K562 (cell line): Measurements from ENCODE around the gene ACOT7. TPM values are rescaled to one million over a fixed set of nuclear protein-coding genes. Genes with fewer than 3 reads are reported as not detected.

Source experiments
- ATAC-seq: fragments of 200-7000 bp; cut with Tn5 transposase; 3 replicates; pipeline ENCODE4 v1.9.1; 2020; ENCODE audit warnings: moderate library complexity
- BruUV-seq: library from RNA; stranded (reverse); fragments of 400-500 nt; replicated peaks from 2 replicates; lab custom pipeline; 2021; lab: Mats Ljungman, UMichigan
- CTCF ChIA-PET: fragments of 300-600 bp; formaldehyde crosslinking; extraction: SDS; loops from one replicate; lab custom pipeline; 2021; ENCODE audit warnings: low intra/inter-chr PET ratio; lab: Yijun Ruan, JAX
- POLR2A ChIA-PET: fragments of 300-600, 350-650 bp; sonication (Branson Sonifier 250); formaldehyde crosslinking; extraction: SDS; loops from one replicate; lab custom pipeline; 2021; ENCODE audit warnings: antibody characterized with exemption, inconsistent platforms; lab: Yijun Ruan, JAX
- DNase-seq, 4 experiments: peaks; one replicate each; pipeline versions ENCODE4 v3.0.0 to v3.0.0-alpha.2; 2011 to 2018; ENCODE audit warnings: low spot score in 3 of 4, mixed read lengths in 3 of 4; ENCODE audit errors: extremely low read depth in 1 of 4
- FAIRE-seq: peaks from 2 replicates; lab custom pipeline; 2011; peaks lifted over from hg19 to GRCh38; lab: Jason Lieb, UNC
- H2AFZ ChIP-seq: 2 replicates; pipeline ENCODE4 v1.6.0; 2011; ENCODE audit warnings: low read depth, low read length, control low read depth, inconsistent platforms
- H3K27ac ChIP-seq: fragments of 200-600 bp; 3 replicates; pipeline ENCODE4 v1.8.0; 2011; ENCODE audit warnings: low read depth, mild to moderate bottlenecking, control low read depth, inconsistent platforms, low read length, moderate library complexity, mixed read lengths; ENCODE audit errors: extremely low read depth
- H3K27me3 ChIP-seq, 2 experiments: fragments of 300-600 bp in 1 of 2; 2 replicates in 1 of 2; 3 replicates in 1 of 2; pipeline versions ENCODE4 v1.6.0 to v1.8.0; 2011; ENCODE audit warnings: inconsistent platforms in 2 of 2, low read length in 2 of 2, mild to moderate bottlenecking in 1 of 2, mixed read lengths in 1 of 2, moderate library complexity in 1 of 2; ENCODE audit not compliant: control insufficient read depth in 2 of 2, insufficient read depth in 2 of 2
- H3K36me3 ChIP-seq: fragments of 300-600 bp; 3 replicates; pipeline ENCODE4 v1.8.0; 2011; ENCODE audit warnings: mild to moderate bottlenecking, low read length, inconsistent platforms; ENCODE audit not compliant: control insufficient read depth, insufficient read depth
- H3K4me1 ChIP-seq, 2 experiments: fragments of 200-600 bp in 1 of 2; replicated peaks in 1 of 2; 2 replicates in 1 of 2; 3 replicates in 1 of 2; pipeline versions ENCODE4 v1.5.1 to v1.8.0; 2011; ENCODE audit warnings: inconsistent platforms in 2 of 2, low read length in 2 of 2, mild to moderate bottlenecking in 1 of 2, mixed read lengths in 1 of 2, moderate library complexity in 1 of 2; ENCODE audit not compliant: control insufficient read depth in 2 of 2, insufficient read depth in 2 of 2
- H3K4me2 ChIP-seq: 2 replicates; pipeline ENCODE4 v1.6.1; 2011; ENCODE audit warnings: low read length, control low read depth, inconsistent platforms, mixed read lengths; ENCODE audit not compliant: insufficient read depth
- H3K4me3 ChIP-seq: fragments of 200-600 bp; sonication (generic), shearing (Covaris generic); 2 replicates; pipeline ENCODE4 v1.5.1; 2016; ENCODE audit warnings: control low read depth, inconsistent platforms
- H3K79me2 ChIP-seq: fragments of 200-600 bp; 3 replicates; pipeline ENCODE4 v1.8.0; 2011; ENCODE audit warnings: low read length, inconsistent platforms; ENCODE audit not compliant: control insufficient read depth, insufficient read depth
- H3K9ac ChIP-seq, 2 experiments: 2 replicates each; pipeline versions ENCODE4 v1.6.0 to v1.6.1; 2011; ENCODE audit warnings: low read depth in 2 of 2, low read length in 2 of 2, control low read depth in 1 of 2, inconsistent platforms in 1 of 2, mild to moderate bottlenecking in 1 of 2, mixed read lengths in 1 of 2; ENCODE audit not compliant: insufficient read depth in 1 of 2
- H3K9me1 ChIP-seq: one replicate; pipeline ENCODE4 v1.6.0; 2011; ENCODE audit warnings: inconsistent platforms, mild to moderate bottlenecking, low read length, moderate library complexity; ENCODE audit not compliant: control insufficient read depth, insufficient read depth
- H3K9me3 ChIP-seq: replicated peaks from 2 replicates; pipeline ENCODE4 v1.5.1; 2011; ENCODE audit warnings: low read depth, low read length, inconsistent platforms; ENCODE audit not compliant: control insufficient read depth, insufficient read depth
- H4K20me1 ChIP-seq: replicated peaks from 2 replicates; pipeline ENCODE4 v1.6.1; 2011; ENCODE audit warnings: low read length, inconsistent platforms, mixed read lengths; ENCODE audit not compliant: control insufficient read depth, insufficient read depth
- JUND ChIP-seq, 2 experiments: IDR thresholded peaks; 2 replicates in 1 of 2; 3 replicates in 1 of 2; pipeline ENCODE4 v1.6.1; 2011; ENCODE audit warnings: borderline replicate concordance in 2 of 2, low read depth in 2 of 2, low read length in 2 of 2, improper control_type of control experiment in 1 of 2, missing biosample characterization in 1 of 2, missing genetic modification characterization in 1 of 2, missing genetic modification reagents in 1 of 2
- KDM5B ChIP-seq: fragments of 200-600 bp; sonication (generic); IDR thresholded peaks from 2 replicates; pipeline ENCODE4 v1.6.1; 2012; ENCODE audit warnings: low read depth, mild to moderate bottlenecking, moderate library complexity, low read length, control low read depth, inconsistent platforms; ENCODE audit not compliant: insufficient replicate concordance
- MYC ChIP-seq, 2 experiments: fragments of 250-450 bp in 1 of 2; sonication (Bioruptor Pico) in 1 of 2; IDR thresholded peaks; 2 replicates each; pipeline versions ENCODE4 v1.5.1 to v1.6.1; 2012 to 2021; ENCODE audit warnings: low read depth in 2 of 2, borderline replicate concordance in 1 of 2, improper control_type of control experiment in 1 of 2, low read length in 1 of 2, mild to moderate bottlenecking in 1 of 2, moderate library complexity in 1 of 2
- NR3C1 ChIP-seq: sonication (generic); formaldehyde crosslinking; IDR thresholded peaks from 2 replicates; pipeline ENCODE4 v1.8.1; 2022; ENCODE audit warnings: missing genetic modification reagents
- POLR2G ChIP-seq: fragments of 200-400 bp; formaldehyde crosslinking; IDR thresholded peaks from 2 replicates; pipeline ENCODE4 v1.6.1; 2017; ENCODE audit warnings: low read depth, mild to moderate bottlenecking, antibody characterized with exemption, low read length, moderate library complexity
- SMARCA4 ChIP-seq: fragments of 450-650 bp; IDR thresholded peaks from 2 replicates; pipeline ENCODE4 v1.6.1; 2016
- TBP ChIP-seq: optimal IDR thresholded peaks from 2 replicates; pipeline ENCODE3; 2011; ENCODE audit warnings: low read depth, low read length, improper control_type of control experiment
- ZBTB1 ChIP-seq: sonication (generic); formaldehyde crosslinking; IDR thresholded peaks from 2 replicates; pipeline ENCODE4 v1.8.1; 2023; ENCODE audit warnings: missing genetic modification reagents, low read depth, mild to moderate bottlenecking, borderline replicate concordance
- ZNF282 ChIP-seq: sonication (generic); formaldehyde crosslinking; IDR thresholded peaks from 2 replicates; pipeline ENCODE4 v1.8.1; 2023; ENCODE audit warnings: missing genetic modification reagents
- ZNF583 ChIP-seq: fragments of 250-450 bp; sonication (Bioruptor Pico); IDR thresholded peaks from 2 replicates; pipeline ENCODE4 v1.4.0; 2020
- WGBS: fragments of 100-300 bp; shearing (Covaris generic); methylation state at CpG from one replicate; pipeline ENCODE4 v1.1.6; 2016; ENCODE audit warnings: low coverage, mixed read lengths; ENCODE audit not compliant: insufficient coverage; ENCODE audit errors: missing lambda C conversion rate; 5-methylcytosine and 5-hydroxymethylcytosine counted together
- in situ Hi-C: fragments of 300-500 bp; cut with MboI; formaldehyde crosslinking; loops from 4 replicates; pipeline ENCODE4 v1.15.0; 2018; ENCODE audit warnings: inconsistent platforms, mixed read lengths
- intact Hi-C: fragments of 100-400 bp; cut with micrococcal nuclease; formaldehyde crosslinking; loops from 2 replicates; pipeline ENCODE4 v1.14.2; 2022
- polyA plus RNA-seq, 8 experiments: library from polyadenylated mRNA; depleted of rRNA in 4 of 8; stranded (reverse) in 5 of 8; unstranded in 3 of 8; fragments of >200 nt; fragmentation: Nextera tagmentation in 2 of 8; fragmentation: Illumina TruSeq in 1 of 8; extraction: Ambion mirVana in 2 of 8; extraction: Trizol in 1 of 8; gene quantifications; 2 replicates each; pipeline versions ENCODE4 v1.2.1 to v1.2.3, GENCODE V29; 2011 to 2014; ENCODE audit warnings: inconsistent platforms in 1 of 8, missing spikeins in 1 of 8
- total RNA-seq, 7 experiments: library from RNA; depleted of rRNA in 6 of 7; stranded (reverse); fragments of >200 nt in 6 of 7; fragmentation: Illumina TruSeq in 2 of 7; extraction: Trizol in 2 of 7; gene quantifications; 2 replicates each; pipeline versions ENCODE4 v1.2.1 to v1.2.3, GENCODE V29; 2011 to 2021; ENCODE audit warnings: low replicate concordance in 1 of 7

Gene ACOT7
- total and polyA plus RNA-seq, 9 of the 15 experiments (the other 6 are each of a cell fraction or from before 2014, with no cell fraction given), result 7.0 to 92.6 (median 37.2) TPM

GRCh38 chr1:6425658-6426057 lies 32.1 kb upstream of the ACOT7 start:
- H3K9me3 ChIP-seq, result no peaks in the 10 kb centered on the region
- ATAC-seq (no peak), DNase-seq (no peak), FAIRE-seq (no peak)
- H3K4me2 ChIP-seq, result peak overlapping the region; percentile 64
- no peak overlapping the region for H3K4me3 ChIP-seq
- BruUV-seq, result no TSS peak
- H3K4me1 ChIP-seq, result peaks cover 44 to 76% of the 10 kb centered on the region in 2 experiments
- peak overlapping the region in 1 of 2 experiments; percentile 39; a peak in 1 of 4 replicates for H3K9ac ChIP-seq
- no peak overlapping the region for H3K27ac ChIP-seq
- no peaks in the 10 kb centered on the region for H3K79me2 ChIP-seq
- TF ChIP-seq KDM5B (peak; percentile 4), SMARCA4 (no peak)
- POLR2A ChIA-PET, result interaction anchor here (1.3 kb wide), 4 partner anchors 12 to 34 kb away, joined by 3 to 8 read pairs (median 6); partner anchors contain the start of gene ACOT7
- peaks cover 50% of the 10 kb centered on the region for H4K20me1 ChIP-seq
- no peak overlapping the region for H2AFZ ChIP-seq
- intact Hi-C loops (no loop called here), in situ Hi-C loops (no loop called here)
- CTCF ChIA-PET, result no interaction called here
- peaks cover 18 to 56% of the 10 kb centered on the region in 2 experiments; a peak in 3 of 5 replicates for H3K27me3 ChIP-seq
- no peaks in the 10 kb centered on the region for H3K36me3 ChIP-seq
- no peaks in the 10 kb centered on the region for H3K9me1 ChIP-seq
- WGBS, result 24% methylated on average over 6 of the region's 6 CpGs

- Histone ChIP-seq H3K4me2 (peak within 1 kb of the TSS; percentile 67), H3K9me1 (no peaks in the 10 kb centered on the region), H3K27me3 (peaks cover 26 to 56% of the 10 kb centered on the region in 2 experiments; a peak in 3 of 5 replicates), H3K27ac (no peak within 1 kb of the TSS), H3K4me3 (peak within 1 kb of the TSS; percentile 22), H3K79me2 (no peaks in the 10 kb centered on the region), H4K20me1 (peaks cover 49% of the 10 kb centered on the region), H3K36me3 (no peaks in the 10 kb centered on the region), H3K9me3 (no peaks in the 10 kb centered on the region), H3K9ac (peak within 1 kb of the TSS in 1 of 2 experiments; percentile 76; a peak in 3 of 4 replicates), H3K4me1 (peaks cover 45 to 76% of the 10 kb centered on the region in 2 experiments), H2AFZ (peak within 1 kb of the TSS; percentile 79)
- ChIA-PET POLR2A (interaction anchor here (0.6 to 0.7 kb wide), 2 partner anchors 11 to 14 kb away, joined by 3 read pairs; no protein-coding TSS in a partner anchor), CTCF (interaction anchor here (0.6 to 1.2 kb wide), 2 partner anchors 12 to 62 kb away, joined by 3 to 5 read pairs; no protein-coding TSS in a partner anchor)
- WGBS, result 14% methylated on average over 59 of the region's 99 CpGs
- FAIRE-seq (no peak), DNase-seq (peak; percentile 67 to 95 (median 92)), ATAC-seq (peak; percentile 75)
- in situ Hi-C loops, result no loop called here
- intact Hi-C loops, result no loop called here
- no TSS peak for BruUV-seq
- TF ChIP-seq ZBTB1 (CRISPR knock-in tag), result peak; percentile 66; the same call in 1 of the 2 replicates
- TF ChIP-seq ZNF282, result peak; percentile 54; the same call in 1 of the 2 replicates
- no peak for TF ChIP-seq JUND (IDR thresholded peaks at IDR 0.05; ENCODE audit: borderline replicate concordance, low read depth, low read length)
- TF ChIP-seq JUND (tag; IDR thresholded peaks at IDR 0.05; ENCODE audit: borderline replicate concordance, low read depth, low read length), result no peak
- TF ChIP-seq MYC (IDR thresholded peaks at IDR 0.05; ENCODE audit: low read depth, low read length), result 0 out of 2 replicates have a peak, but pooled peaks have one; percentile 40
- no peak for TF ChIP-seq MYC (CRISPR knock-in tag; IDR thresholded peaks at IDR 0.05; ENCODE audit: borderline replicate concordance, low read depth)
- TF ChIP-seq TBP, result peak; percentile 16
- TF ChIP-seq KDM5B, result peak; percentile 57
- TF ChIP-seq NR3C1 (CRISPR knock-in tag), result peak; percentile 79
- TF ChIP-seq POLR2G, result peak; percentile 68
- TF ChIP-seq ZNF583 (CRISPR knock-in tag), result peak; percentile 72; the same call in 1 of the 2 replicates
Observed at GRCh38 chr1:6424619-6425593, 31.3 kb upstream of the ACOT7 start, which contains the start of gene ESPN. Gene ESPN, plus strand, starts transcription at chr1:6424776. Its CDS starts 180 bp downstream, at chr1:6424956.
